Measurements from ENCODE around the gene EYS.

Gene EYS

DNA sequence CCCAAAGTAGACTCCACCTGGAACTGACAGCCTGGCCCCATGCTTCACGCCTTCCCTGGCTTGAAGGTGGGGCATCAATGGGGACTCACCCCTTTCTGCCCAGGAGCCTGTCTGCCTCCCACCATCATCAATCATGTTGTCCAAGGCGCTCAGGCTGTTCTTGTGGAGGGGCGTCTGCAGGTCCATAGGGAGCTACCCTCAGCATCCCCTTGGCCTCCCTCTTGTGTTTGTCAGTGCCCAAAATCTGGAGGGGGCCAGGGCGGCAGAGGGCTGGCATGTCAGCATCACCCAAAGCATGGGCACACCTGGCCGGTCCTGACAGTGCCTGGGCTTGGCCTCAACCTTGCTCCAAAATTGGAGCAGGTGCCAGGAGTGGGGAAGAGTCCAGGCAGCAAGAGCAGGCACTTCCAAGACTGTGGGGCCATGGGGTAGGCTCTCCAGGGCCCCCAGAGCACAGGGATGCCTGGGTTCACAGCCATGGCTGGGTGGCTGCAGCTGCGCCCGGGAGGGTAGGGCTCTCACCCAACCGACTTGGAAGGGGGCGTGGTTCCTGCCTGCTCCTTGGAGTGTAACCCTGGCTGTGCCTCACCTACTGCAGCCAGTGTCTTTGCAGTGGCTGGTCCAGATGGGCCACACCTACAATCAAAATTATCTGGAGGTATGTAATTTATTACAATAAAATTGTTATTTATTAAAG is 903.4 kb downstream of the EYS start:
- DNase-seq, result no peak

DNA sequence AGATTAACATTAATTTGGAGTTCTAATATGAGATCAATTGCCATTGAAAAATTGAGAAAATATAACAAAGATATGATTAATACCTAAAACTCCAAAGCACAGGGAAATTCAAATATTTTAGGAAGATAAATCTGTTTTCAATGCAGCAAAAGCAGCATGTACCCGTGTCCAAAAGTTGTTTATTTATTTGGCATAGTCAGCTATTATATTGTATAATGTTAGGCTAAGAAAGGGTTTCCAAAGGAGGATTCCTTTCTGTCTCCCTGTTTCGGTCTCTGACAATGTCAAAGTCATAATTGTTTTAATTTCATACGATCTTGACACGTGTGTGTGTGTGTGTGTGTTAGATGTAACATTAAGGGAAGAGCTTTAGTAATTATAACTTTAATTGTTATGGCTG is 914.5 kb downstream of the EYS start:
- no peak for DNase-seq

DNA sequence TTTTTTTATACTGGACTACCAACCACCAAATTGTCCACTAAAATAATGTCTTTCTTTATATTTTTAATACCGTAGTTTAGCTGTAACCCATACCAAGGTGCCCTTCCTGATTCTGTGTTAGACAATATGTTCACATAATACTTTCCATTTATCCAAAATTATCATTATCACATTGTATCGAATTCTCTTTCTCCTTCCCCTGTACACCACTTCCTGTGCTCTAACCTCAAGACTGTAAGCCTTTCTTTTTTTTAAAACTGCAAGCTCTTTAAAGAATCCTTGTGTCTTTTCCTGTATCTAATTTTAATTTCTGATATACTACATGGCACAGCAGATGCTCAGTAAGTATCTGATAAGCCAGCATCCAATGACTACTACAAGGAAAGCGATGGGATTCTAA is 917.5 kb downstream of the EYS start:
- no peak for DNase-seq

DNA sequence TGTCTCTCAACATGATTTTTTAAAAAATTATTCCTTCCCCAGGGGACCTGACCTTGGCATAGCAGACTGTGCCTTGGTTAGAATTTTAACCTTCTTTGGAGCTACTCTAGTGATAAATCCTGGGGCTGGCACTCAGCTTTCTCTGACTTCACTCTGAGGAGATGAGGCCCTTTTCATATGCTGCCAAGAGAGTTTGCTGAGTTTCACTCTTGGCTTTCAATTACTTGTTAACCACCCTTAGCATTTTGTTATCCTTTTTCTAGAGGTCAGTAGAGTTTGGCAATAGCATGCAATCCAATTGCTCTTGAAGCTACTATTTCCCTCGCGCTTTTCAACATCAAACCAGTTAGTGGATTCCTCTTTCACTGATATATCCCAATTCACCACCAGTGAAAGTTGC is 920.3 kb downstream of the EYS start:
- DNase-seq, result no peak

DNA sequence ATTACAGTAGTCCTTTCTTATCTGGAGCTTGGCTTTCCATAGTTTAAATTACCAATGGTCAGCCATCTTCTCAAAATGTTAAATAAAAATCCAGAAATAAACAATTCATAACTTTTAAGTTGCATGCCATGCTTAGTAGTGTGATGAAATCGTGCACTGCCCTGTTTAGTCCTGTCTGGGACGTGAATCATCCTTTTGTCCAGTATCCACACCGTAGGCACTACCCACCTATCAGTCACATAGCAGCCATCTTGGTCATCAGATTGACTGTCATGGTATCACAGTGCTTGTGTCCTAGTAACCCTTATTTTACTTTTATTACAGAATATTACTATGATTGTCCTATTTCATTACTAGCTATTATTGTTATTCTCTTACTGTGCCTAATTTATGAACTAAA is 924.1 kb downstream of the EYS start:
- DNase-seq, result no peak

DNA sequence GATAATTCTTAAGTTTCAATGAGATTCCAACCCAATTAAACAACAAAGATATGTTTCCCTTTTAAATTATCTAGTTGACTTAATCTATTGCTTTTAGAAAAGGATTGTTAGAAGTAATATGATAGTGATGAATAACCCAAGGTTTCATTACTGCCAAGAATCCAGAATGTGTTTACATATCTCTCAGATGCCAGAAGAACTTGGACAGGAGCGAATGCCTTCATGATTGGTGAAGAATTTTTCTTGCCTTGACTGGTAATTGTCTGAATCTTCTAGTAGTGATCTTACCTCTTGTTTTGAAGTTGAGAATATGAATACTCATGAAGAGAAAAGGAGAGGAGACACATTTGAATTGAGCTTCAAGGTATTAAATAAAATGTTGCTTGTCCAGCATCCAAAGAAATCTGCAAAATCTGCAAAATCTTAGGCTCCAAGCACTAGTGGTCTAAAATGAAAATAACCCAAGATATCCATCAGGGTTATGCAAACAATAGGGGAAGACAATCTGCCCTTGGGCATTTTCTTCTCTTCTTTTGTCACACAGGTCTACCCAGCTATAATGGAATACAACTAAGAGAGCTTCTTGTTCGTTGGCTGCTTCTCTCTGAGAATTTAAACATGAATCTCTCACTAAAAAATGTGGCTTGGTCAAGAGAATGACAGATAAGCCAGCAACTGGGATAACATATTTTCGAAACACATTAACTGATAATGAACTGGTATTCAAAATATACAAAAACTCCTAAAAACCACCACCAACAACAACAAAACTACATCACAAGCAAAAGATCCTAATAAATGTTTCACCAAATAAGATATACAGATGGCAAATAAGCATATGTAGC is 928.9 kb downstream of the EYS start:
- no peak for DNase-seq

DNA sequence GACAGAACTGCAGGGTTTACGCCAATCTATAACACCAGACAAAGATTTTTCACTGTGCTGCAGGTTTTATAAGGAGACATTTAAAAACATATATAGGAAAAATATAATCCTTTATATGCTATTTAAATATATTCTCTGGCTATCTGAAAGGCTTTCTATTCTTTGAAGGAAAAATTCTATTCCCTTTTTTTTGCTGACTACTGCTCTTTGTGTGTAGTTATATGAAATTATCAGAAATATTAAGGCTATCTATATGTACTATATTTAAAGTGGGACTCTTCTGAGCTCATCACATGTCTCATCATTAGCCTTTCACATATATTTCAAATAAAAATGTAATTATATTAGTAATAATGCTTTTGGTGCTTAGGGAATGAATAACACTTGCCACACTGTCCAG is 930.7 kb downstream of the EYS start:
- DNase-seq, result no peak

DNA sequence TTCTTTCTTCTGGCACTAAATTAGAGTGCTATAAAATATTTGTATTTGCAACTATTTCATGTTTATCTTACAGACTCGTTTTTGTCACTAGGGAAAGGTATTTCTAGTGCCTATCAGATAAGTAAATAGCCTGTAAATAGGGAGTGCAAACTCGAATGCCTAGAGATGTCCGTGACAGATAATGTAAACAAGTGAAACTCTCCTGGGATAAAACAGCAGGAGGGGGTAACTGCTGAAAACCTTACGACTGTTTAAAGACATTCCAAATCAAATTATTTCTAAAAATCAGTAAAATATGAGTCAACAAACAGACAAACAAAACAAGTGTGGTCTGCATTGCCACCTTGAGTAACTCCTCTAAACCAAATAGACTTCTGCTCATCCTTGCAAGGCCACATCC is 932.1 kb downstream of the EYS start:
- DNase-seq, result no peak

DNA sequence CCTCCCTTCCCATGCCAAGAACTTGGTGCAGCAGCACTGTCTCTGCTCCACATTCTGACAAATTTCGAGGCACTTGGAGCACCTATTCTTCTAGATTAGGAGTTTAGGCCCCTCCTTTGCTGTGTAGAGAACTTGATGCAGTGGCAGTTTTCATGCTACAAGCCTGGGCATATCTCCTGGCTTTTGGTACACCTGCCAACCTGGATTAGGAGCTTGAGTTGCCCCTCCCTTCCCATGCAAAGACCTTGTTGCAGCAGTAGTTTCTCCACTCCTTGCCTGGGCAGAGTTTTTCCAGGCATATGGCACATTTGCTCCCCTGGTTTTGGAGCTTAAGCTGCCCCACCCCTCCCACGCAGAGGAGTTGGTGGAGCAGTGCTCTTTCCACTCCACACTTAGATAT is 956.1 kb downstream of the EYS start:
- no peak for DNase-seq

DNA sequence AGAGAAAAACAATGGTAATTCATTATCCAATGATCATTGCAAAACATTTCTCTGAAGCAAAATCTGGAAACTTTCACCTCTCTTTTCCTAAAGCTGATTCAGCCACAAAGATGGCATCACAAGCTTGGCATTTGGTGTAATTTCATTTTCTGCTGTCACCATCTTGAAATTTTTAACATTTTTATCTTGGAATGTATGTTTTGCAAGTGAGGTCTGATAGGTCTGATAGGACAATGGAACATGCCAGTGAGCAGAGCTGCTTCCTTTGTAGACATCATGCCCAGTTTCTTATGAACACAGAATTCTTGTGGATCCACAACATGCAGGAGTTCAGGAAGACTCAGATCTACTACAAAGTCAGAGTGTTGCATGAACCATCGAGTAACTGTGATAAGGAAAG is 969.6 kb downstream of the EYS start:
- no peak for DNase-seq

DNA sequence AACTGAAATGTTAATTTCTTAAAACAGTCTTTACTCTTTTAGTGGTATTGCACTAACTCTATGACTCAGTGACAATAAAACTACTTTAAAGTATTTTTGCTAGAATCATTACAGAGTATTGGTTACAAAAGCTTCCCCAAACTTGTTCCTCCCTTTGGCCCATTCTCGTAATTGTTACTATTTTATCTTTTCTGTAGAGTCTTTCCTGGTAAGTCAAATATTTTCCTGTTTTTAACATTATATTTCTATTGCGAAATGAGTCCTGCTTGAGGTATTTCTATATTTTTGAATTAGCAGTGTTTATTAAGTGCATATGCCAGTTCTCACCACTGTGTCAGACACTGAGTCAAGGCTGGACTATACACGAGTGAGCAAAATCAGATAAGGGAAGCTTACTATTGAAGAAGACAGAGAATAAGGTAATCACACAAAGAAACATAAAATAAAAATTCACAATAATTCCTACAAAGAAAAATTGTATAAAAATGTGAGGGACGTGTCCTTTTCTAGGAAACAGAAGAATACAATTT is 970.5 kb downstream of the EYS start:
- no peak for DNase-seq

DNA sequence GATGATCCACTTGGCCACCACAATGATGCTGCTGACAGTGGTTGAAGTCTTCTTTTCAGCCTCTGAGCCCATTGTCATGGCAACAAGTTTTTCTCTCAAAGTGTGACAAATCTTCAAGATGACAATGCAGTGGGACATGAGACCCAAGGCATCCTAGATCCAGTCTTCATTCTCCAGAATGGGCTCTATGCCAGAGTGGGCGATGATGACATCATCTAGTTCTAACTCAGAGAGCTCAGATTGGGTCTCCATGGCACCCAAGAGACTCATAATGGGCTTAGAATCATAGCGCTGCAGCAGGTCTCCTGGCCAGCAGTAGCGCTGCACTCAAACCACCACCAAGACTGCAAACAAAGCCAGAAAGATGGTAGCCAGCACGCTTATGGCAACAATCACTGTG is 973.6 kb downstream of the EYS start:
- DNase-seq, result no peak

DNA sequence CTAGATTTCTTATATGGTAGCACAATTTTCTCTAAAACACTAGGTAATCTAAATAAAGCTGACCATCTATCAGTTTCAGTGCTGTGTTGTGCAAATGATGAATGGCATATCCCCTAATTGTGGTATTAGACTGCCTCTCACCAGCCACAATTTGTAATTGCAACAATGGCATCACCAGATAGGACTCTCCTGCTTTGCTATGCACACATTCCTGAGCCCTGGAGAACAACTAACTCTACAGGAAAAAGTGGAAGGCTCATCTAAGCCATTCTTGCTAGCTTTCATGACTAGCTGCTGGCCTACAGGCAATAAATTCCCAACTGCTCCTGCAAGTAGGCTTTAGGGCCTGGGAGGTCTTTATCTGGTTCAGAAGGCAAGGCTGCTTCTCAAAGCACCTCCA is 974.1 kb downstream of the EYS start:
- no peak for DNase-seq

DNA sequence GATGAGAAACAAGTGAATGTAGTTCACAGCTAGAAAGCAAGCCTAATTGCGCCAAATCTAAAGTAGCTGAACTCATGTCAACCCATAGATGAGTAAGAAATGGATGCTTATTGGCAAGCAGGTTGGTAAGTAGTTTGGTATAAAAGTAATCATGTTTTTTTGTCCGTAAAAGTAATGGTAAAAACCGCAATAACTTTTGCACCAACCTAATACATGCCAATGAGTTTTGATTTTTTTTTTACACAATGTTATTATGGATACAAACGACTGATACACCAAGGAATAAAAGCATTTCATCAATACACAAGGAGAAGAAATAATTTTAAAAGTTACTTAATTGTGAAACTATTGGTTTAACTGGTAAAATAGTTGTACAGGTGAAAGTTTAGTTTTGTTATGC is 977.5 kb downstream of the EYS start:
- no peak for DNase-seq

DNA sequence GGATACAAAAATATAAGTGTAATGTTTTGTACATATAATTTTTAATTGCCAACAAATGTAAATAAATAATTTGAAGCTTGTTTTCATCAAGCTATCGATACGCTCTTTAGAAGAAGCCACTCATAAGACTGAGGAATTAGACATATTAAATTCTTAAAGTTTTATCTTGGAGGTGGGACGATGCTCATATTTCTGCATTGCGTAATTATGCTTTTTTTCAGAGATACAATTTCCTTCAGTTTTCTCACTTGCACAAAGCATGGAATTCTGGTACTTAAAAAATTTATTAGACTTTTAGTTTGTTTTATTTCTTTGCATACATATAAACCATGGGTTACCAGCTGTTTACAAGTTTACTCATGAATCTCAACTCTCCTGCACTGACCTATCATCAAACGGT is 980.0 kb downstream of the EYS start:
- no peak for DNase-seq

DNA sequence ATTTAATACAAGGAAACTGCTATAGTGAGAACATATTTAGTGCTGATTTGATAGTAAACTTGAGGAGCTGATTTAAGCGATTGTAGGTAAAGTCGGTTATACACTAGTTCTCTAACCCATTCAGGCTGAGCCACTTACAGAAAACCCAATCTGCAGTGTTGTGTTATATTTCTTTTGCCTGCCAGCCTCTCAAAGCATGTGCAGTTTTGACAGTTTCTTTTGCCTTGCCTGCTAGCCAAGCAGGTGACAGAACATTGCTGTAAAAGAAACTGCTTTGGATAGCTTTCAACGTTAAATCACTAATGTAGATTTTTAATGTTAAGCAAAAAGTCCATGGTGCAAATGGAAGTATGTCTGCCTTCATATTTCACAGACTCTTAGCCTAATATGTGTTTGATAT is 982.9 kb downstream of the EYS start:
- no peak for DNase-seq

DNA sequence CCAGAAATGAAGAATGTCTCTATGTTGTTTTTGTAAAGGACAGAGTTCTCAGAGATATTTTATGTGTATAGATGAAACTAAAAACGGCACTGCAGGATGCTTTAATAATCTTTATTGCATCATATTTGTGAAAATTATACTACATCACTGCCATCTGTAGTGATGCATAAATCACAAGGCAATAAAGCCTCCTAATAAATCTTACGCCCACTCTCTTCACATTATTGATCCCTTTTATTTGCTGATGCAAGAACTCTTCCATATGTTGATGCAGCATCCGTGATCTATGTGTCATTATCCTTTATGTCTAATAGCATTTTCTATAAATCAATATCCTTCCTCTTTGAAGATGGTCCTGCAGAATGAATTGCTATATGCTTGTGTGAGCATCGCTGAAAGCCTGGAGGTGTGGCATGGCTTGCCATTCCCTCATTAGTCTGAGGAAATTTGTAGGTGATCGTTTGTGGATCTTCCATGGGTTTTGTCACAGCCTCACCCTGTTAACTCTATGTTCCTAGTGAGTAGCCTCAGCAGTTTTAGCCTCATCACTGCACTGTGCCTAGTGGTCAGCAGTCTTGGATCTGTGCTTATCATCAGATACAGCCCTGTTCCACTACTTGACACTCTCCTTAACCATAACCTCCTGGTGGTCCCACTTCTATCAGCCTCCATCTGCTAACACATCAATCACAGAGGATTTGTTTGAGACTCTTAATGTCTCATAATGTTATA is 983.5 kb downstream of the EYS start:
- no peak for DNase-seq

DNA sequence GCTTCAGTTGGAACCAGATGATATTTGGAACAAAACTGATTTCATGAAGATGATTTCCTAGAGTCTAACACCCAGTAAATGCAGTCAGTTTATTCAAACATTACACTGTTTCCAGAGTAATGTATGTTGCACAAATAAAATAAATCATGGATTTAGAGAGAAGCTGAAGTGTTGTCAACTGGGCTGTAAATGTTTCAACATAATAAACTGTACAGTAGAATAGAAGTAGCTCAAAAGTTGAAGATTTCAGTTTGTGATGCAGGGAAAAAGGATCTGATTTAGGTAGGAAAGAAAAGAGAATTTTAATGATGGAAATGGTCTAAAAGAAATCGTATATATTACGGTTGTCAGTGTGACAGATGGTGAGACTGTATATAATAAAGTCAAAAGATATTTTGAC is 985.2 kb downstream of the EYS start:
- no peak for DNase-seq

DNA sequence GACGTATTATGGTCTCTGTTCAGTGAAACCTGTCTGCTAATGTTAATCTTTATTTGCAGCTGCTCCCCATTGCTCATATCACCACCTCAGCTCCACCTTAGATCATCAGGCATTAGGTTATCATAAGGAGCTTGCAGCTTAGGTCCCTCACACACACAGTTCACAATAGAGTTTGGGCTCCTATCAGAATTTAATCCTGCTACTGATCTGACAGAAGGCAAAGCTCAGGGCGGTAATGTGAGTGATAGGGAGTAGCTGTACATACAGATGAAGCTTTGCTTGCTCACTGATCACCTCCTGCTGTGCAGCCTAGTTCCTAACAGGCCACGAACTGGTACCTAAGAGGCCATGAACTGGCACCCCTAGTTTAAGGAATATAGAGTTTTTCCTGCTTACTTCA is 989.7 kb downstream of the EYS start:
- DNase-seq, result no peak

DNA sequence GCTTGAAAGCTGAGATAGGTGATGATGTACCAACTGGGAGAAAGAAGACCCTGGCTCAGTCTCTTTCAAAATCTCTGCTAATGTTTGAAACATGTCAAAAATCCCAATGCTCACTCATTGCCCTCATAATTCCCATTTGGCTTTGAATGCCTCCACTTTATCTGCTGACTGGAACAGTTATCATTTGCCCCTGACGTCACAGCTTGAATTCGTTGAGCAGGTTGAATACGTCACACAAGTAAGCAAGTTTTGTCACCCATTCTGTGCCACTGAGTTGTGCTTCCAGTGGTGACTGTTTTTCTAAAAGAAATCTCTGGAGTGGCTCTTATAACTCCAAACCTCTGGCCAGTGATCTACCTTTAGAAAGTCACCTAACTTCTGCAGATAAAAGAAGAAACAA is 991.4 kb downstream of the EYS start:
- DNase-seq, result no peak

DNA sequence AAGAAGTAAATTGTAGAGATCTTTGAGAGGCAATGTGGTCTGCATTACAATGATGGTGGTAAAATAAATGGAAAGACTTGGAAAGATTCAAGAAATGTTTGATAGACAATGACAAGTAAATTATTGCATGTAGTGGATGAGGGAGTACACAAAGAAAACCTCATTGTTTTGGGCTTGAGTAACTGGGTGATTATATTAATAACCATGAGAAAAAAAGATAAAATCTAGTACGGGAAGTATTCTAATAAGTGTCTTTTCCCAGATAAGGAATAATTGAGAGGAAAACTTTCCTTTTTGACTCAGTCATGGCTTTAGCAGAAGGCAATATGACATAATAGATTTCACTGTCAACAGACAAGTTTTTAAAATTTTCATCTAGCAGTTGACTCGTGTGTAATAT is 993.0 kb downstream of the EYS start:
- DNase-seq, result no peak

DNA sequence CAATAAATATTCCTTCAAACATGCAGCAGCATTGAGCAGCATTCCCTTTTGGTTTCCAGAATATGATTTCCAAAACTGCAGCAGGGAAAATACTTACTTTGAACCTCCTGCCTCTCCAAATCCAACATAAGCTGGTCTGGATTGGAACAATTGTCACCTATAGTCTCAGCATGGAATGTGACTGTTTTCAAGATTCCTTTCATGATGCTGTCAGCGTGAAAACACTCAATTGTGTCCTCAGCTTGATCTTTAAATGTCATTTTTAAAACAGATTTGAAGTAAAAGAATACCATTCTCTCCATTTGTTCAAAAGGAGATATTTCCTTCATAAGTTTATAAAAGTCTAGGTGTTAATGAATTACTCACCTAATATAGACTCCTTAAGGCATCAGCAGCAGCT is 993.9 kb downstream of the EYS start:
- DNase-seq, result no peak

DNA sequence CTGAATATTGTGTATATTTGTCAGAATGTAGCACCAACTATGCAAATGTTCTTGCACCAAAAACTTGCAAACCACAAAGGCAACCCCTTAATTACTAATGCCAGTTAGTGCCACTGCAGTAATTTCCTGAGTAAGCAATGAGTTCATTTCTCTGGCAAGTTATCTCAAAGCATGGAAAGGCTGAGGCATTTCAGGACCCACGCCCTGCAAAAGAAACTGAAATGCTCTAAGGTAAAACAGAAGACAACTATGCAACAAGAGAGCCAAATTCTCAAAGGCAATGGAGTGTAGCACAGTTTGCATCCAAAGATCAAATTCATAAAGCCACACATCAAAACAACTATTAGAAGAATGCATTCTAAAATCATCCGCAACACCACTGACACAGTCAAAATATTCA is 994.4 kb downstream of the EYS start:
- DNase-seq, result no peak

DNA sequence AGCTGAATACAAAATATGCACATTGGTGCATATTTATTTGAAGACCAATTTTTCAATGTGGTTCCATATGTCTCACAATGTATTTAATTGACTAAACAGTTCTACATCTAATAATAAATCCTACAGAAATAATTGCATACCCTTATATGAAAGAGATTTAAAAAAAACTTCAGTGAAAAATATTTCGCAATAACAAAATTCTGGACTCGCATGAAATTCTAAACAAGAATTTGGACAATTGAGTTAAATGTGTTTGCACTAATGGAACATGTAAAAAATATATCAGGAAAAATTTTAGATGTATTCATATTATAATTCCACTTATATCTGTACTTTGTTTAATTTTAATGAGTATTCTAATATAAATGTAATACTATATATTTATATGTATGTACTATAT is 1003.1 kb downstream of the EYS start:
- DNase-seq, result no peak
